PC-3 (cell line): Measurements from ENCODE around the gene KAT2B.

Experiments
- CTCF ChIP-seq: fragments of 300-600 bp; sonication (generic); conservative IDR thresholded peaks from 2 replicates; pipeline ENCODE4 v1.5.1; 2017; ENCODE audit warnings: antibody characterized with exemption, low read depth, mild to moderate bottlenecking, low read length
- EZH2 ChIP-seq: fragments of 300-600 bp; sonication (generic); IDR thresholded peaks from one replicate; pipeline ENCODE4 v1.6.1; 2017; ENCODE audit warnings: antibody characterized with exemption, mild to moderate bottlenecking, low read length; ENCODE audit not compliant: unreplicated experiment

- TF ChIP-seq CTCF: no peak
- no peak for TF ChIP-seq EZH2
Measured at GRCh38 chr3:20055020-20055775, 15.0 kb downstream of the KAT2B start.
